NCI-H82 treated with DMSO at 0.1 percent for 48 hours (cell line): ENCODE measurements around the gene RAP1GAP2.
"Not testable (repeated sequence)": the region's sequence is repeated elsewhere in the genome, so short reads cannot be mapped to it uniquely, and the experiment has no call there.

Experiments used
- DNase-seq: peaks from one replicate; lab custom pipeline; 2025; ENCODE audit not compliant: unreplicated experiment; lab: John Stamatoyannopoulos, UW

Gene RAP1GAP2

GRCh38 chr17:2785376-2785775, 10.9 kb upstream of the RAP1GAP2 start:
- not testable (repeated sequence) for DNase-seq

DNA sequence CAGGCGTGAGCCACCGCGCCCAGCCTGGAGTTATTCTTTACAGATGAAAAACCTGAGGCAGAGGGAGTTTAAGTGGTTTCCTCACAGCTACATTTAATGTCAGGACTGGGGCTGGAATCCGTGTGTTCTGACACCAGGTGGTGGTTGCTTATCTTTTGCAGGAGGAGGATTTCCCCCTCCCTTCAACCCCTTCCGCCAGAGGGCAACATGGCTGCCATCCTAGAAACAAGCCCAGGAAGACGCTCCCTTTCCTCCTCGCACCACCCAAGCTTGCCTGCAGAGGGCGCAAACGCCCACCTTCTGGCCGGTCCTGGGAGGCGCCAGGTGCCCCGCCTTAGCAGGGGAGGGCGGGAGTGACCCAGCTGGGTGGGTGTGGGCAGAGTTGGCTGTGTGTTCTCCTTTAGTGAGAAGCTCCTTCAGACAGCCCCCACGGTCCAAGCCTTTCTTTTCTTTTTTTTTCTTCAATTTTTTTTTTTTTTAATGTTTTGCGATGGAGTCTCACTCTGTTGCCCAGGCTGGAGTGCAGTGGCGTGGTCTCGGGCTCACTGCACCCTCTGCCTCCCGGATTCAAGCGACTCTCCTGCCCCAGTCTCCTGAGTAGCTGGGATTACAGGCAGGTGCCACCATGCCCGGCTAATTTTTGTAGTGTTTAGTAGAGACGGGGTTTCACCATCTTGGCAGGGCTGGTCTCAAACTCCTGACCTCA, 9.9 kb upstream of the RAP1GAP2 start:
- peak; percentile 96 for DNase-seq

GRCh38 chr17:2789700-2790099, 6.5 kb upstream of the RAP1GAP2 start:
- DNase-seq = no peak

- no peak for DNase-seq
These were observed 3.7 kb upstream of the RAP1GAP2 start for GRCh38 chr17:2792366-2793169.

DNA sequence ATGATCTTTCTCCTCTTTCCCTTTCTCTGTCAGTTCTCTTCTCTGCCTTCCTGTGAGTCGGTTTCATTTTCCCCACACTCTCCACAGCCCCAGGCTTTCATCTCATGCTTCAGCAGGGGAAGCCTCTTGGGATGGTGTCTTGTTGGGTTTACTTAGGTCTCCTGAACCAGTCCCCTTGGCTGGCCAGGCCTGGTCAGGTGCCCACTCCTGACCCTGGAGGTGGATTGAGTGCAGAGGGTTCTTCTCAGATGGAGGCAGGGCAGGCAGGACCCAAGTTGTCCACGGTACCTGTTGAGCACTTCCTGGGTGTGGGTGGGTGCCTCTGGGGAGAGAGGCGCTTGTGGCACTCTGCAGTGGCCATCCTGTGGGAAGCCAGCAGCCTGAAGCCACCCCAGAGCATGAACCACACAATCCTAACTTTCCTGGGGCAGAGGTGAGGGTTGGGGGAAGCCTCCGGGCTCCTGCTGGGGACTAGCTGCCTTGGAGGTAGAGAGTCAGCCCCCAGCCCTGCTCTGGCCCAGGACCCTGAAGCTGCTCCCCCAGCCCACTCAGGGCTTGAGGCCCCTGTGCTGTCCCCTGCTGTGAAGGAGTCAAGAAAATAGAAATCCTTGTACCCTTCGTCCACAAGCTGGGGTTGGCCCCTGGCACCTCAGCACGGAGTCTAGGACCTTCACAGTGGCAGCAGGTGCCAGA, 2.0 kb upstream of the RAP1GAP2 start:
- DNase-seq = no peak

DNA sequence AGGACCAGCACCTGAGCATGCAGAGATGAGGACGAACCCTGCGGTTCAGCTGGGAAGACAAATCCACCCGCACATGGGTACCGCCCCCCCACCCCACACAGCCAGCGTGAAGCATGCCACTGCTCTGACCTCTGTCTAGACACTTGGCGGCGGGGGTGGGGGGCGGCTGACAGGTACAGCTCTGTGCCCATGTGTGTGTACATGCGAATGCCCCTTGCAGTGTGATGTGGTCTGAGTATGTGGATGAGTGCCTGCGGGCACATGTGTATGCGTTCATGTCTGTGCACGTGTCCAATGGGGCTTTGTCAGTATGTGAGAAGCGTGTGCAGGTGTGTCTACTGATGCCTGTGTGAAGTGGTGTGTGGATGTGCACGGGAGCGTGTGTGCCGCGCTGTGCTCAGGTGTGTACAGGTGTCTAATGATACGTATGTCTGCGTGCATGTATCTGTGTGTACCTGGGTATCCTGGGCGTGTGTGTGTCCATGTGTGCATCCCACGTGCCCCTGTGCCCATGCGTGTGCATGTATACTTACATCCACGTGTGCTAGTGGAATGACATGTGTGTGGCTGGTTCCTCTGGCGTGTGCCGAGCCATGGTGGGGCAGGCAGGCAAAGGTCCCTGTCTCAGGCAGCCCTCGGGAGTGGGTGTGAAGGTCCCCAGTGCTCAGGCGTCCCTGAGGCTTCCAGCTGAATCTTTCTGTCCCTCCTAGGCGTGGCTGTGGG, 636 bp upstream of the RAP1GAP2 start:
- no peak for DNase-seq

- no peak for DNase-seq
These were observed 988 bp downstream of the RAP1GAP2 start for GRCh38 chr17:2797226-2797625.

DNA sequence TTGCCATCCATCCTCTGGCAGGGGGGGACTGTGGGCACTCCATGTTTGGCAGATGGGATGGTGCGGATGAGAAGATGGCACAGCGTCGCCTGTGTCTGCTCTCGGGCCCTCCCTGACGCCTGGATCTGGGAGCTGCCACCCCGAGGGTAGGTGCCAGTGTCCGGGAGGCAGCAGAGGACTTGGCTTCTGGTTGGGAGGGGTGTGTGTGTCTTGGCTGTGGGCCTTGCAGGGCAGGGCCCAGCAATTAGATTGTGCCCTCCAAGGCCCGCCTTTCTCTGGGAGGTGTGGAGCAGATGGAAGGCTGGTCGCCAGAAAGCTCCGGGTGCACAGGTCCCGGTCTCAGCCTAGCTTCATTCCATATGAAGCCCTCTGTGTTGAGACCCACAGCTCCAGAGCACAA, 1.4 kb downstream of the RAP1GAP2 start:
- no peak for DNase-seq

GRCh38 chr17:2798188-2798587, 1.9 kb downstream of the RAP1GAP2 start:
- DNase-seq = no peak

- no peak for DNase-seq
These were observed 2.4 kb downstream of the RAP1GAP2 start for GRCh38 chr17:2798678-2799077.

DNA sequence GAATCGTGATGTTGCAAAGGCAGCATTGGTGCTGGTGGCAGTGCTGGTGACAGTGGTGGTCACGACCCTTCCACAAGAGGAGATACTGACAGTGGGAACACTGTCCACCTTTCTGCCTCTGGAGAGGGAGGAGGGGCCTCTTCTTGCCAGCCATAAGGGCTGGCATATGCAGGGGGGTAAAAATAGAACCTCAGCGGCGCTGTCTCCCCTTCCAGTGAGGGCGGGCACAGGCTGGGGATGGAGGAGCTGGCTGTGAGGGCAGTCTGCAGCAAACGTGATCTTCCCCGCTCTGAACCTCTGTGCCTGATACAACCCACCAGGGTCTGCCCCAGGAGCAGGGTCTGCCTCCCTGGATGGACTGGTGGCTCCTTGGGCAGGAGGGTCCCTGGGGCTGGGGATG, 3.4 kb downstream of the RAP1GAP2 start:
- DNase-seq = no peak

DNA sequence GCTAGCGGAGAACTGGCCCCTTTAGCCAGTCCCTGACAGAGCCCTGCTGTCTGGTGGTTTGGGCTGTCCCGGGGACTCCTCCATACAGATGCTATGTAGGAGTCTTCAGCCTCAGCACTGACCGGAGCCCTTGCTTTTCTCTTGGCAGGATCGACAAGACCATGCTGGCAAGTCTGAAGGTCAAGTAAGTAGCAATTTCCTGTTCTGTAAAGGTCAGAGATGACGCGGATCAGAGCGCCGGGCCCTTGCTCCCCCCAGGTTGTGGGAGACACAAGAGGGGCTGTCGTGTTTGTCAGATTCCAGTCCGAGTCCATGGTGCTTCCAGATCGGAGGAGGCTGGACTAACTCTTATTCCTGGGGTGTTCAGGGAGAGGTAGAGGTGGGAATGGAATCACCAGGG, 4.1 kb downstream of the RAP1GAP2 start:
- DNase-seq = no peak

DNA sequence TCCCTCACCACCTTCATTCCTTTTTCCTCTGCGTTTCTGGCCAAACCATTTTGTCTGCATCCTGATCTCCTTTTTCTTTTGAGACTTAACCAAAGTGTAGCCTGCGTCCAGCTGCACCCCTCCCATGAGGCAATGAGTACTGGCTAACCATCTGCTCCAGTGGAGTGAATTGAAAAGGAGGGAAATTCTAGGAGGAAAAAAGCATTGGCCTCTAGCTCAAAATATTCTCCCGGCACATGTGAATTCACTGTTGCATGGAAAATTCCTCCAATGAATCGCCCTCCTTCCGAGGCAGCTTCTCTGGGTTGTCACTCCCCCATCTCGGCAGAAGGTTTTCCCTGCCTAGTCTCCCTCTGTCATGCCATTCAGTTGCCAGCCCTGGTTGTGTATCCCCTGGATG, 5.6 kb downstream of the RAP1GAP2 start:
- no peak for DNase-seq

GRCh38 chr17:2802574-2802973, 6.3 kb downstream of the RAP1GAP2 start:
- DNase-seq = no peak

GRCh38 chr17:2803386-2803785, 7.1 kb downstream of the RAP1GAP2 start:
- DNase-seq = no peak

DNA sequence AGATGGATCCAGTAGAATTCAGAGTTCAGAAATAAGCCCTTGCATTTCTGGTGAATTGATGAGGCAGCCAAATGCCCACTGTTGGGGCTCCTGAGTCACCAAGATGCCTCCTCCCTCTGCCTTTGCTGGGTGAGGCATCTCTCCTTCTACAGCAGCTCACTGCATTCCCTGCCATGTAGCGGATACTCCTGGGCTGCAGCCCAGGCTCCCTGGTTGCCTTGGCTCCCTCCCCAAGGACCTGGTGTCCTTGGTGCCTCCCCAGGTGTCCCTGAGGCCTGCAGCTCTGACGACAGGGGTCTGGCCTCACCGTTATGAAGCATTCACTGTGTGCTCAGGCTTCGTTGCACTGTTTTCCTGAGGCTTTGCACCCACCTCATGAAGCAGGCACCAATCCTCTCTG, 7.7 kb downstream of the RAP1GAP2 start:
- DNase-seq = no peak

DNA sequence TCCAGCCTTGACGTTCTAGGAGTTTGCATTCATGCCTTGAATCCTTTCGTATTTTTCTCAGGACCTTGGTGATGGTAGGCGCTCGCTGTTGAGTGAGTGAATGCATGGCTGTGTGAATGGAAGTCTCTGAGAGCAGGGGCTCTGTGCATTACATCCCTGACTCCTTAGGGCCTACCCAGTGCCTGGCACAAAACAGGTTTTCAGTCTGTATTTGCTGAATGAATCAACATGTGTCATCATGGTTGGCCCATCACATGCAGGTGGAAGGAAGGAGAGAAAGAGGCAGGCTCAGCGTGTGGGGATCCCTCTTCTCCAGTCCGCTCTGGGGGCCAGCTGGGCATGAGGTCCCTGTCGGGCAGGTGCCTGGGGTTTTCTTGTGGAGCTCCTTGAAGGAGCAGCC, 8.7 kb downstream of the RAP1GAP2 start:
- no peak for DNase-seq

GRCh38 chr17:2805961-2806360, 9.7 kb downstream of the RAP1GAP2 start:
- DNase-seq = no peak

GRCh38 chr17:2808367-2809335, 12.4 kb downstream of the RAP1GAP2 start:
- no peak for DNase-seq

DNA sequence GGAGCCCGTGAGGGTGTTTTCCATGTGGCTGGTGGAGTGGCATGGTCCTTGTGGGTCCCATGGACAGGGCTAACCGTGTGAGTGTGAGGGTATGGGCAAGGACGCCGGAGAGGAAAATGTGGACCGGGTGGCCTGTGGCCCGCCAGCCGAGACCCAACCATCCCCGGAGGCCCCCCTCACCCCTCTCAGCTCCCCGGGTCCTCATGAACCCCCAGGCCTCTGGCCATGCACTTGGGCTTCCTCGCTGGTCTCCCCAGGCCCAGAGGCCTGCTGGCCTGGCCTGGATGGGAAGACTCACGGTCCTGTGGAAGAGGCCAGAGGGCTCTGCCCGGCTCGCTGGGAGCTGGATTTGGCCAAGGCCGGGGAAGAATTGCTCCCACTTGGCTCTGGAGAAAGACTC, 13.1 kb downstream of the RAP1GAP2 start:
- DNase-seq = no peak
